Activated CD8-positive, alpha-beta memory T cell treated with anti-CD3 and anti-CD28 coated beads, Interleukin-2, amount 50 U/mL, for 1 hour (primary cell): ENCODE data around the gene ASTN2.

Experiments used
- DNase-seq: peaks from one replicate; pipeline ENCODE4 v3.0.0-alpha.2; 2020; ENCODE audit errors: extremely low read depth

The ASTN2 gene

GRCh38 chr9:117014061-117014460 is 400.8 kb downstream of the ASTN2 start:
- no peak for DNase-seq

GRCh38 chr9:117013440-117013995 is 401.3 kb downstream of the ASTN2 start:
- no peak for DNase-seq

GRCh38 chr9:117010061-117010460 is 404.8 kb downstream of the ASTN2 start:
- no peak for DNase-seq

GRCh38 chr9:117008876-117009275 is 406.0 kb downstream of the ASTN2 start:
- DNase-seq, result no peak

GRCh38 chr9:117008461-117008860 is 406.4 kb downstream of the ASTN2 start:
- DNase-seq, result no peak

GRCh38 chr9:117002686-117003085 is 412.2 kb downstream of the ASTN2 start:
- no peak for DNase-seq

- no peak for DNase-seq
Measured at GRCh38 chr9:117000834-117001233, 414.0 kb downstream of the ASTN2 start.

GRCh38 chr9:117000196-117000723 is 414.6 kb downstream of the ASTN2 start:
- DNase-seq, result no peak

GRCh38 chr9:116998305-116998704 is 416.6 kb downstream of the ASTN2 start:
- no peak for DNase-seq

GRCh38 chr9:116992865-116993264 is 422.0 kb downstream of the ASTN2 start:
- DNase-seq, result no peak

GRCh38 chr9:116991051-116991450 is 423.8 kb downstream of the ASTN2 start:
- DNase-seq, result no peak

GRCh38 chr9:116990592-116990991 is 424.3 kb downstream of the ASTN2 start:
- no peak for DNase-seq

GRCh38 chr9:116987721-116988485 is 427.0 kb downstream of the ASTN2 start:
- no peak for DNase-seq

GRCh38 chr9:116986015-116986414 is 428.8 kb downstream of the ASTN2 start:
- DNase-seq, result no peak

- no peak for DNase-seq
Measured at GRCh38 chr9:116985596-116985995, 429.3 kb downstream of the ASTN2 start.

GRCh38 chr9:116984111-116984510 is 430.7 kb downstream of the ASTN2 start:
- DNase-seq, result no peak

GRCh38 chr9:116980582-116981120 is 434.2 kb downstream of the ASTN2 start:
- DNase-seq, result no peak

- DNase-seq, result no peak
Measured at GRCh38 chr9:116979456-116979855, 435.4 kb downstream of the ASTN2 start.

- DNase-seq, result no peak
Measured at GRCh38 chr9:116978155-116978554, 436.7 kb downstream of the ASTN2 start.

- no peak for DNase-seq
Measured at GRCh38 chr9:116975126-116975525, 439.7 kb downstream of the ASTN2 start.

- no peak for DNase-seq
Measured at GRCh38 chr9:116966199-116966598, 448.7 kb downstream of the ASTN2 start.

- no peak for DNase-seq
Measured at GRCh38 chr9:116964258-116964657, 450.6 kb downstream of the ASTN2 start.

- DNase-seq, result no peak
Measured at GRCh38 chr9:116959809-116960208, 455.0 kb downstream of the ASTN2 start.
